ENCODE data around the gene LDLRAD3. TPM values are rescaled to one million over a fixed set of nuclear protein-coding genes. Genes with fewer than 3 reads are reported as not detected.

LDLRAD3 gene
- polyA plus RNA-seq, 2 donors: 4.8 to 5.1 TPM

DNA sequence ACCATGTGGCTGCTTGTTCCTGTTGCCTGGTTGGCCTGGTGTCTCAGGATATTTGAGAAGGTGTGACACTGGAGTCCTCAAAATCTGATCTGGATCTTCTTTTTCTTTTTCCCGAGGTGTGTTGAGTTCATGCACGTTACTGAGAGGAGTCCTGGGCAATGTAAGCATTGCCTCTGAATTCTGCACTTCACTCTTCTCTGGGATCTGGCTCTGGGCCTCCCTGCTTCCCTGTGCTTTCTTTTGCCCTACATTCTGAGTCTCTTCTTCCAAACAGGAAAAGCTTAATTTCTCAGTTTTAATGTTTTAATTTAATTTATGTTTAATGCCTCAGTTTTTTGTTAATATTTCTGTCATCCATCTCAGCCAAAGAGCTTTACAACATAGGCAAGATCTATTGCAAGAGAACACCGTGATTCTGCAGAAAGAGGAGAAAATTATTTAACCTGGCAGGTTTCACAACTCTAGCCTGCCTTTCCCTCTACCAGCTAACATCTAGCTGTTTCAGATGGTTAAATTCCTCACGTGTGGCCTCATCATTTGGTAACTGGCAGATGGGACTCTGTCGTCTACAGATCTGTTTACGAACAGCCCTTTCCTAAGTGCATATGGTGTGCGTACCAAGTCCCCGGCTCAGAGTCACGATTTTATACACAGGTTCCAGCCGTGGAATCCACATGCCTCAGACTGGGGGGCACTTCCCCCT, 24.7 kb downstream of the LDLRAD3 start:
- no peaks in the 10 kb centered on the region for H3K36me3 ChIP-seq (ENCODE audit: control insufficient read depth in 2 of 2, insufficient read depth in 2 of 2, low read length in 1 of 2)
- 78 to 82% methylated on average over 10 of the region's 10 CpGs for WGBS, 2 donors
- no peaks in the 10 kb centered on the region for H3K27me3 ChIP-seq (ENCODE audit: control insufficient read depth in 1 of 2, insufficient read depth in 2 of 2, low read length in 2 of 2)
- H3K27ac ChIP-seq (ENCODE audit: low read depth in 2 of 2, low read length in 1 of 2): no peak overlapping the region
- peaks cover 3 to 8% of the 10 kb centered on the region in 2 donors for H3K4me1 ChIP-seq (ENCODE audit: control insufficient read depth in 2 of 2, insufficient read depth in 2 of 2, low read length in 1 of 2)
- H3K9me3 ChIP-seq (ENCODE audit: control insufficient read depth in 2 of 2, insufficient read depth in 1 of 2, low read depth in 1 of 2, low read length in 1 of 2): no peaks in the 10 kb centered on the region
- H3K4me3 ChIP-seq (ENCODE audit: low read depth in 1 of 2, low read length in 2 of 2): no peak overlapping the region

DNA sequence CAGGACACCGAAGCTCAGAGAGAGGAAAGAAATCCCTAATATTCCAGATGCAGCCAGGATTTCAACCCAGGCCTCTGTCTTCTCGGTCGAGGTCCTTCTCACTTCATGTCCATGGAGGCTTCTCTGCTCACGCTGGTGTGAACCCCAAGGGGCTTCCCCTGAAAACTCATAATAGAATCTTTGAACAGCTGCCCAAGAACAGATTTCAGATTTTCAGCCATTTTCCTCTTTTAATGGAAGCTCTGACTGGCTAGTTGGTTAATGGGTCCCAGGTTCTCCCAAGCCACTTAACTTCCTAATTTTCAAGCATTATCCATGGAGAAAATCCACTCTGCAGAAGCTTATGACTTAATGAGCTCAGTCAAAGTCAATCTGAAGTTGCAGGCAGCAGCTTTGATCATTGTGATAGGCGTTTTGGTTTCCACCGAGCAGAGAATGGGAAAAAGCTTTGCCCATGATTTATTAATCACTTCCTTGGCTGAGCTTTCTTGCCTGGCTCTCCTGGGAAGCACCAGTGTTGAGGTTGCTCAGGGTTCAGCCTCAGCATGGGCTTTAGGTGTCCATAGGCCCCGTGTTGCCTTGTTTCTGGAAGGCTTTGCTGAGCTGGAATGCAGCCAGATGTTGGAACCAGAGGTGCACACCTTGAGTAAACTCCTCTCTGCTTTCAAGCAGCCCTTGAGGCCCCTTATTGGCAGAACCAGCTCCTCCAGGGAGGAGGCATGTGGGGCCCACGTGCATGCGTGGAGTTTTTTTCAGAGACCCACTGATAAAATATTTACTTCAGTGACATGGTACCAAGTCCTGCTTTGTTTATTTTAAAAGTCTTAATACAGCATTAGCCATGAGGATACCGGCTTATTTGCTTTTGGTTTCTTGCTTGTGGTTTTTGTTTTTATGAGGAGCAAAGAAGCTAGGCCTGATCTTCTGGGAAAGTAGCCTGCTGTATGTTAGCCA, 25.5 kb downstream of the LDLRAD3 start:
- Histone ChIP-seq H3K27ac (ENCODE audit: low read depth in 2 of 2, low read length in 1 of 2) (peak overlapping the region in 1 of 2 donors; percentile 16), H3K4me1 (ENCODE audit: control insufficient read depth in 2 of 2, insufficient read depth in 2 of 2, low read length in 1 of 2) (peaks cover 3 to 8% of the 10 kb centered on the region in 2 donors)
- WGBS, 2 donors: 51 to 57% methylated on average over 10 of the region's 10 CpGs

DNA sequence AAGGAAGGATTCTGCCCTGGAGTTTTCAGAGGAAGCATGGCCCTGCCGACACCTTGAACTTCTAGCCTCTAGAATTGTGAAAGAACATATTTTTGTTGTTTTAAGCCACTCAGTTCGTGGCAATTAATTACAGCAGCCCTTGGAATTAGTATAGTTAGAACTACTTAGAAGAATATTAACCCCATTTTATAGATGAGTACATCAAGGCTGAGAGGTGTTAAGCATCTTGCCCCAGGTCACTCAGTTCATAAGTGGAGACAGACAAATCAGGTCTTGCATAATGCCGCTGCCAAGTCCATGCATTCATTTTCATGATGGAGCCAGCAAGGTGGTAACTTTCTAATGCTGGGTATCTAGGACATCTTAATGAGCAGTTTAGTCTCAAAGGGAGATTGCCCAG, 26.6 kb downstream of the LDLRAD3 start:
- Histone ChIP-seq H3K9me3 (ENCODE audit: control insufficient read depth in 2 of 2, insufficient read depth in 1 of 2, low read depth in 1 of 2, low read length in 1 of 2) (no peaks in the 10 kb centered on the region), H3K4me1 (ENCODE audit: control insufficient read depth in 2 of 2, insufficient read depth in 2 of 2, low read length in 1 of 2) (peaks cover 3 to 8% of the 10 kb centered on the region in 2 donors), H3K27ac (ENCODE audit: low read depth in 2 of 2, low read length in 1 of 2) (no peak overlapping the region), H3K27me3 (ENCODE audit: control insufficient read depth in 1 of 2, insufficient read depth in 2 of 2, low read length in 2 of 2) (no peaks in the 10 kb centered on the region), H3K36me3 (ENCODE audit: control insufficient read depth in 2 of 2, insufficient read depth in 2 of 2, low read length in 1 of 2) (no peaks in the 10 kb centered on the region), H3K4me3 (ENCODE audit: low read depth in 1 of 2, low read length in 2 of 2) (no peak overlapping the region)
- 83 to 90% methylated on average over 3 of the region's 3 CpGs for WGBS, 2 donors

More for the DNA sequence above, 25.5 kb downstream of the LDLRAD3 start:
- H3K9me3 ChIP-seq (ENCODE audit: control insufficient read depth in 2 of 2, insufficient read depth in 1 of 2, low read depth in 1 of 2, low read length in 1 of 2): no peaks in the 10 kb centered on the region
- H3K36me3 ChIP-seq (ENCODE audit: control insufficient read depth in 2 of 2, insufficient read depth in 2 of 2, low read length in 1 of 2): no peaks in the 10 kb centered on the region
- H3K27me3 ChIP-seq (ENCODE audit: control insufficient read depth in 1 of 2, insufficient read depth in 2 of 2, low read length in 2 of 2): no peaks in the 10 kb centered on the region
- no peak overlapping the region for H3K4me3 ChIP-seq (ENCODE audit: low read depth in 1 of 2, low read length in 2 of 2)

DNA sequence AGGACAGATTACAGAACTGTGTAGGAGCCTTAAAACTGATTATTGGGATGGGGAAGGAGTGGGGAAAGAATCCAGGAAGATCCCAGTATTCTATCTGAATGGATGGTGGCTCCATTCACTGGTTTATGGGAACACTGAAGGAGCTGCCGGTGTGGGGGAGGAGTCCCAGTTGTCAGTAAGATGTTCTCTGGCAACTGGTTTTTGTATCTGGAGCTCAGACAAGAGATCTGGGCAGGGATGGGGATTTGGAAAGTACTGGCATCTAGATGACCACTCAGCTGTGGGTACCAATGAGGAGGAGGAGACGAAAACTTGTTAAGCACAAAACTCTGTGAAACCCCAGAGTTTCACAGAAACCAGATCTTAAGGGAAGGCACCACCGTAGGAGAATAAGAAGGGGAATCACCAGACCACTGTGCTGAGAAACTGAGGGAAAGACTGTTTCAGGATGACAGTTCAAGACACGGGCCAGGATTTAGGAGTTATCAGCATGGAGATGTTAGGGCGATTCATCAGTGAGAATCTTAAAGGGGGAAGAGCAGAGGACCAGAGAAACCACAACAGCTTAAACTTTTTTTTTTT, 28.1 kb downstream of the LDLRAD3 start:
- Histone ChIP-seq H3K4me1 (ENCODE audit: control insufficient read depth in 2 of 2, insufficient read depth in 2 of 2, low read length in 1 of 2) (peaks cover 2 to 8% of the 10 kb centered on the region in 2 donors), H3K4me3 (ENCODE audit: low read depth in 1 of 2, low read length in 2 of 2) (no peak overlapping the region), H3K9me3 (ENCODE audit: control insufficient read depth in 2 of 2, insufficient read depth in 1 of 2, low read depth in 1 of 2, low read length in 1 of 2) (no peaks in the 10 kb centered on the region), H3K27ac (ENCODE audit: low read depth in 2 of 2, low read length in 1 of 2) (no peak overlapping the region), H3K27me3 (ENCODE audit: control insufficient read depth in 1 of 2, insufficient read depth in 2 of 2, low read length in 2 of 2) (no peaks in the 10 kb centered on the region), H3K36me3 (ENCODE audit: control insufficient read depth in 2 of 2, insufficient read depth in 2 of 2, low read length in 1 of 2) (no peaks in the 10 kb centered on the region)
- 86 to 87% methylated on average over 5 of the region's 5 CpGs for WGBS, 2 donors

DNA sequence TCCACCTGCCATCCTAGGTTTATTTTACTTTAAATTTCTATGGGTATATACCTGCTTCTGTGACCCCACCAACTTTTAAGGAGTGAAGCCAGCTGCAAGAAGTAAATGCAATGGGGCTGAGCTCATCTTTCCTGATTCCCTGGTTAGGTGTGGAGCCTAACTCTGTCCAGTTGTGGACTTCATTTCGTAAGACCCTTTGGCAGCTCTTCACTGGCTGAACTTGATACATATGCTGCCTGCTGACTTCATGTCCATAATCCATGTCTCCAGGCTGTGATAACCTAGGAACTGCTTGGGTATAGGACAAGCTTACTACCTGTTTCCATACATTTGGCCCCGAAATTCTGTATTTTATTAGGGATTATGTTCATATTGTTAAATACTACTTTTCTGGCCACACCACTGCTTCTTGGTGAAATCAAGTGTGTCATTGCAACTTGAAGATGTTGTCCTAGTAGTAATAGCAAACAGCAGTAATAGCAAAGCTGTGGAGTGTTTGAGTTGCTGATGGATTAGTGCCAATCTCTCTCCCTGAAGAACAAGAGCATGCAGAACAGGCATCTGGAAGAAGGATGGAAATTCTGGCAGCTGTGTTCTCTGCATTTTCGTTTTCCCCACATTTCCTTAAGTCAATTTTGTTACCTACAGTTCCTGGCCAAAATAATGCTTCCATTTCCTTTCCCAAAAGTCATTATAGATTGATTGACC, 31.2 kb downstream of the LDLRAD3 start:
- Histone ChIP-seq H3K36me3 (ENCODE audit: control insufficient read depth in 2 of 2, insufficient read depth in 2 of 2, low read length in 1 of 2) (no peaks in the 10 kb centered on the region), H3K4me3 (ENCODE audit: low read depth in 1 of 2, low read length in 2 of 2) (no peak overlapping the region), H3K27me3 (ENCODE audit: control insufficient read depth in 1 of 2, insufficient read depth in 2 of 2, low read length in 2 of 2) (no peaks in the 10 kb centered on the region), H3K9me3 (ENCODE audit: control insufficient read depth in 2 of 2, insufficient read depth in 1 of 2, low read depth in 1 of 2, low read length in 1 of 2) (no peaks in the 10 kb centered on the region), H3K27ac (ENCODE audit: low read depth in 2 of 2, low read length in 1 of 2) (no peak overlapping the region), H3K4me1 (ENCODE audit: control insufficient read depth in 2 of 2, insufficient read depth in 2 of 2, low read length in 1 of 2) (peaks cover 0 to 3% of the 10 kb centered on the region in 2 donors)
- 75 to 78% methylated on average over 3 of the region's 3 CpGs for WGBS, 2 donors

DNA sequence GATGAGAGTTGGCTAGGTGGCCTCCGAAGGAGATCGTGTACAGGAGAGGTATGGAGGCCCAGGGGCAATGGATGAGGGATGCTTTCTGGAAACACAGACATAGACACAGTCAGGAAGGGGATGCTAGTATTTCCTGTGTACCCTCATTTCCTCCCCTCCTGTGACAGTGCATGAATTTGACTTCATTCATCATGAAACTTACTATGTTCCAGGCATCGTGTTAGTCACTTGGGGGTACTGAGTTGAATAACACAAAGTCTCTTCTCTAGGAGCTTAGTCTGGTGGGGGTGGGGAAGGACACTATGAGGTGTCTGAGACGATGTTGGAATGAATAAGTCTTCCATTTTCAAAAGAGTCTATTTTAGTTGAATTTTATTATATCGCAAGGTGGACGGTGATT, 32.6 kb downstream of the LDLRAD3 start:
- Histone ChIP-seq H3K9me3 (ENCODE audit: control insufficient read depth in 2 of 2, insufficient read depth in 1 of 2, low read depth in 1 of 2, low read length in 1 of 2) (no peaks in the 10 kb centered on the region), H3K36me3 (ENCODE audit: control insufficient read depth in 2 of 2, insufficient read depth in 2 of 2, low read length in 1 of 2) (no peaks in the 10 kb centered on the region), H3K27me3 (ENCODE audit: control insufficient read depth in 1 of 2, insufficient read depth in 2 of 2, low read length in 2 of 2) (no peaks in the 10 kb centered on the region), H3K27ac (ENCODE audit: low read depth in 2 of 2, low read length in 1 of 2) (no peak overlapping the region), H3K4me3 (ENCODE audit: low read depth in 1 of 2, low read length in 2 of 2) (no peak overlapping the region), H3K4me1 (ENCODE audit: control insufficient read depth in 2 of 2, insufficient read depth in 2 of 2, low read length in 1 of 2) (no peaks in the 10 kb centered on the region)
- 89 to 93% methylated on average over 6 of the region's 6 CpGs for WGBS, 2 donors

DNA sequence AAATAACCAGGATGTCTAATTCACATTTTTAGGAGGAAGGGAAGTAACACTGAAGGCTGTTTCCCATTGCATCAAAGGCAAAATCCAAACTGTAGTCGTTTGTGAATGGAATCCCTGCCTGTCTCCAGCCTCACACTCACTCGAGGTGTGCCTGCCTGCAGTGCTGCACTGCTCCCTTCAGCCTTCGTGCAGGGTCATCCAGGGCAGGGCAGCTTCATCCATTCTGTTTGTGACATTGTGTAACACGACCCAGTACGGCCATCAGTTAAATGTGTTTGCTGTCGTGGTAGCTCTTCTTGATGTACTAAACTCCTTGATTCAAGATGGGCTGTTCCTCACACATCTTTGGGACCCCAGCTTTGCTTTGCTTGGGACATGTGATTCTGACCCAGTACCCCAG, 34.3 kb downstream of the LDLRAD3 start:
- H3K4me3 ChIP-seq (ENCODE audit: low read depth in 1 of 2, low read length in 2 of 2): no peak overlapping the region
- WGBS, 2 donors: 54 to 71% methylated on average over 6 of the region's 6 CpGs
- H3K4me1 ChIP-seq (ENCODE audit: control insufficient read depth in 2 of 2, insufficient read depth in 2 of 2, low read length in 1 of 2): no peaks in the 10 kb centered on the region
- no peaks in the 10 kb centered on the region for H3K27me3 ChIP-seq (ENCODE audit: control insufficient read depth in 1 of 2, insufficient read depth in 2 of 2, low read length in 2 of 2)
- H3K36me3 ChIP-seq (ENCODE audit: control insufficient read depth in 2 of 2, insufficient read depth in 2 of 2, low read length in 1 of 2): no peaks in the 10 kb centered on the region
- H3K27ac ChIP-seq (ENCODE audit: low read depth in 2 of 2, low read length in 1 of 2): no peak overlapping the region
- no peaks in the 10 kb centered on the region for H3K9me3 ChIP-seq (ENCODE audit: control insufficient read depth in 2 of 2, insufficient read depth in 1 of 2, low read depth in 1 of 2, low read length in 1 of 2)

DNA sequence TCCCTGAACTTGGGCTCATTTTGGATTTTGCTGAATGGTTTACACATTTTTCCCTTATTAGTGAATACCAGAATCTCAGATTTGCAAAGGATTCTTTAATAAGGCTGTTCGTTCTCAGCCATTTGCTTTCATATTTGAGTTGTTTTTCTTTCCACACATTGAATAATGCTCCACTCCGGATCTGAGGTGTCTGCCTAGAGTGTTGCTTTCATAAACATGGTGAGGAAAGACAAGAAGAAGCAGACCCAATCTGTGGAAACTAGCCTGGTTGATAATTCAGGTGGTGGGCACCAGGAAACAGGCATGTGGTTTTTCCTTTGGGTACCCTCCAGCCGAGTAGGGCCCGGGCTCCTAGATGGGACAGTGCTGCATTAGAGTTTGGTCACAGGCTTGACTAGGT, 35.0 kb downstream of the LDLRAD3 start:
- Histone ChIP-seq H3K4me3 (ENCODE audit: low read depth in 1 of 2, low read length in 2 of 2) (no peak overlapping the region), H3K9me3 (ENCODE audit: control insufficient read depth in 2 of 2, insufficient read depth in 1 of 2, low read depth in 1 of 2, low read length in 1 of 2) (no peaks in the 10 kb centered on the region), H3K27ac (ENCODE audit: low read depth in 2 of 2, low read length in 1 of 2) (no peak overlapping the region), H3K36me3 (ENCODE audit: control insufficient read depth in 2 of 2, insufficient read depth in 2 of 2, low read length in 1 of 2) (no peaks in the 10 kb centered on the region), H3K27me3 (ENCODE audit: control insufficient read depth in 1 of 2, insufficient read depth in 2 of 2, low read length in 2 of 2) (no peaks in the 10 kb centered on the region), H3K4me1 (ENCODE audit: control insufficient read depth in 2 of 2, insufficient read depth in 2 of 2, low read length in 1 of 2) (no peaks in the 10 kb centered on the region)
- 84% methylated on average over 4 of the region's 4 CpGs for WGBS, 2 donors

DNA sequence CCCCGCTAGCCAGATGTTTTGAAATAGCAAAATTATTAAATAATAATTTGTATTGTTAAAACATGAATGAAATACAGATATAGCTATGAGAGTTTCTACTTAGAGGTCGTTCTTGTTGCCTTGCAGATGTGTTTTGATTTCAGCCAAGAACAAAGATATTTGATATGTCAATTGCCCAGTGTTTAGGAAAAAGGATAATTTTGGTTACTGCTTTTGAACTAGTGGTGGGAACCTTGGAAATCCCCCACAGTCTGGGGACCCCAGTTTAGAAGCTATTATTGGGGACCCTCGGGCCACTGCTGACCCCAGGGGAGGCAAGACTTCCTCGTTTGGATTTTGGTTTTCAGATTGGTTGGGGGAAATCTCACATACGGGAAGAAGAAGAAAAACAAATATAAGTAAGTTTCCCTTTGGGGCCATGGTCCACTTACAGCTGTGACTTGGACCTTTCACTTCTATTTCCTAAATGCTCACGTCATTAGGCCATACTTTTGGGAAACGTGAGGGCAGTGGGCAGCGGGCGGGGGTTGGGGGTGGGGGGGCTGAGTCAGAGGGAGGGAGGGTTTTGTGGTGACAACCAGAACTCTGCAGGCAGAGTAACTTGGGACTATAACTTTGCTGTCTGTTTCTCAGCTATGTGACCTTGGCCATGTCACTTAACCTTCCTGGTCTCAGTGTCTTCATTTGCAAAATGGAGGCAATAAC, 37.0 kb downstream of the LDLRAD3 start:
- Histone ChIP-seq H3K36me3 (ENCODE audit: control insufficient read depth in 2 of 2, insufficient read depth in 2 of 2, low read length in 1 of 2) (no peaks in the 10 kb centered on the region), H3K27me3 (ENCODE audit: control insufficient read depth in 1 of 2, insufficient read depth in 2 of 2, low read length in 2 of 2) (no peaks in the 10 kb centered on the region), H3K4me3 (ENCODE audit: low read depth in 1 of 2, low read length in 2 of 2) (no peak overlapping the region), H3K4me1 (ENCODE audit: control insufficient read depth in 2 of 2, insufficient read depth in 2 of 2, low read length in 1 of 2) (no peaks in the 10 kb centered on the region), H3K9me3 (ENCODE audit: control insufficient read depth in 2 of 2, insufficient read depth in 1 of 2, low read depth in 1 of 2, low read length in 1 of 2) (no peaks in the 10 kb centered on the region), H3K27ac (ENCODE audit: low read depth in 2 of 2, low read length in 1 of 2) (no peak overlapping the region)
- WGBS, 2 donors: 59 to 63% methylated on average over 9 of the region's 9 CpGs
